Stomach smooth muscle (tissue), 2 donors: ENCODE data around the gene CRLF1.

Source experiments
- H3K27ac ChIP-seq: one replicate; pipeline ENCODE4 v1.7.0; 2013; ENCODE audit warnings: mild to moderate bottlenecking, low read length, inconsistent platforms
- H3K27me3 ChIP-seq, 2 donors: one replicate each; pipeline ENCODE4 v1.7.0; 2013; ENCODE audit warnings: low read length in 2 of 2; ENCODE audit not compliant: insufficient read depth in 2 of 2, control insufficient read depth in 1 of 2
- H3K36me3 ChIP-seq, 2 donors: one replicate each; pipeline ENCODE4 v1.7.0; 2013; ENCODE audit warnings: low read length in 2 of 2; ENCODE audit not compliant: control insufficient read depth in 2 of 2, insufficient read depth in 2 of 2
- H3K4me1 ChIP-seq: one replicate; pipeline ENCODE4 v1.7.0; 2013; ENCODE audit warnings: low read length; ENCODE audit not compliant: control insufficient read depth, insufficient read depth
- H3K4me3 ChIP-seq, 2 donors: one replicate each; pipeline ENCODE4 v1.7.0; 2013; ENCODE audit warnings: low read length in 2 of 2
- H3K9ac ChIP-seq, 2 donors: one replicate each; pipeline ENCODE4 v1.7.0; 2013; ENCODE audit warnings: low read length in 2 of 2, mild to moderate bottlenecking in 1 of 2
- H3K9me3 ChIP-seq, 2 donors: one replicate each; pipeline ENCODE4 v1.7.0; 2013; ENCODE audit warnings: low read length in 2 of 2; ENCODE audit not compliant: control insufficient read depth in 2 of 2
- donor health status: healthy.
- donor health status: Pancreatic carcinoma.

The CRLF1 gene

DNA sequence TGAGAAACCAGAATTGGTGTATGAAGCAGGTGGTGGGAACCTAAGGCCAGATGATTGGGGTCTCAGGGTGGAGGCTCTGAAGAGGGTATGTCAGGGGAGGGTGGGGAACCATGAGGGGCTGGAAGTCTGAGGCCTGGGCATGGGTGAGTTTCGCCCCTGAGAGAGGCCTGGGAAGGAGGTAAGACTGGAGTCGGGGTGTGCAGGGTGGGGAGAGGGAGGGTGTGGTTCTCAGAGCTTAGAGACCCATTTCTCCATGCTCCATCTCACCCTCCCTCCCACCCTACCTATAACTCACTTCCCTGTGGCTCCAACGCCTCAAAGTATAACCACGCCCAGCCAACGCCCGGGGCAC lies 29.2 kb upstream of the CRLF1 start:
- H3K4me3 ChIP-seq, result no peak overlapping the region

DNA sequence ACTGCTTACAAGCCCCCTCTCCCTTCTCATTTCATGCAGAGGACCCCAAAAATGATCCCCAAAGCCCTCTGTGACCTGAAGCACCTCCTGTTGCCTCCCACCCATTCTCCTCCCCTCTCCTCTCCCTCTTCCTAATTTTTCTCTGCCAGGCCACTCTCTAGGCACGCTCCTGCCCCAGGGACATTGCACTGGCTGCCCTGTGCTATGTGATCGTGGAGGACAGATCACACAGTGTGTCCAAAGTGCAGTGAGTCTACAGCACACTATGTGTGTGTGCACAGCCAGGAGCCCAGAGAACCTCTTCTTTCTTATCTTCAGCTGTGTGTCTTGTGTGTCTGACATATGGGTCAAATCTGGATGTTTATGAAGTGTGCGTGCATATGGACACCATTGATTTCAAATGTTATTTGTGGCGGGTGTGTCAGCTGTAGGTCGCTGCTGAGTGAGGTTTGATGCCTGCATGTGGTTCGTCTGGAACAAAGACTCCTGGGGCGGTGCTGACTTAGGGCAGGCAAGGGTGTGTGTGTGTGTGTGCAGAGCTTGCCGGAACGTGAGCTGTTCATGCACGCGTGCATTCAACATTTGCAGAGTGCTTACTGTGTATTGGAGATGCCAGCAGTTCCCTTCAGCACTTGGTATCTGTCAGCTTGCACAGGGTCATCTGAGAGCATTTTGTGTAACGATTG lies 28.2 kb upstream of the CRLF1 start:
- H3K36me3 ChIP-seq, result no peaks in the 10 kb centered on the region
- H3K9ac ChIP-seq, result no peak overlapping the region
- H3K27ac ChIP-seq, result no peak overlapping the region
- no peaks in the 10 kb centered on the region for H3K27me3 ChIP-seq
- H3K9me3 ChIP-seq, result no peaks in the 10 kb centered on the region
- no peak overlapping the region for H3K4me3 ChIP-seq
- peaks cover 18% of the 10 kb centered on the region for H3K4me1 ChIP-seq

More for the DNA sequence above, 29.2 kb upstream of the CRLF1 start:
- Histone ChIP-seq H3K27ac (no peak overlapping the region), H3K9me3 (no peaks in the 10 kb centered on the region), H3K36me3 (no peaks in the 10 kb centered on the region), H3K9ac (no peak overlapping the region), H3K27me3 (no peaks in the 10 kb centered on the region), H3K4me1 (peaks cover 21% of the 10 kb centered on the region)

DNA sequence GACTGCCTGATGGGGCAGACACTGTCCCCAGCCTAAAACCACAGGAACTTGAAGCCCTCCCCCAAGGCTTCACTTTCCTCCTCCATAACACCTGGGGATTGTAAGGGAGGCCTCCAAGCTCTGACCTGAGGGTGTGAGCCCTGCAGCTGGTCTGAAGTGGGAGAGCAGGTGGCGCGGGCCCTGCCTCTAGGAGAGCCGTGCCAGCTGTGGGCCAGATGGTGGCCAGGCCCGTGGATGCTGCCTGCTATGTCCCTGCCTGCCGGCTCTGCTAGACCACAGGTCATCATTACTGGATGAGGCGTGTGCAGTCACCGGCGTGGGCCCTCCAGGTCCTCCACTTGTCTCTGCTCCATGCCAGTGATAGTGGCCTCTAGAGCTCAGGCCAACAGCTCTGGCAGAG lies 26.7 kb upstream of the CRLF1 start:
- peaks cover 0 to 3% of the 10 kb centered on the region in 2 donors for H3K27me3 ChIP-seq
- no peak overlapping the region for H3K9ac ChIP-seq
- peaks cover 17% of the 10 kb centered on the region for H3K4me1 ChIP-seq
- no peaks in the 10 kb centered on the region for H3K36me3 ChIP-seq
- no peak overlapping the region for H3K27ac ChIP-seq
- no peak overlapping the region for H3K4me3 ChIP-seq
- H3K9me3 ChIP-seq, result no peaks in the 10 kb centered on the region

DNA sequence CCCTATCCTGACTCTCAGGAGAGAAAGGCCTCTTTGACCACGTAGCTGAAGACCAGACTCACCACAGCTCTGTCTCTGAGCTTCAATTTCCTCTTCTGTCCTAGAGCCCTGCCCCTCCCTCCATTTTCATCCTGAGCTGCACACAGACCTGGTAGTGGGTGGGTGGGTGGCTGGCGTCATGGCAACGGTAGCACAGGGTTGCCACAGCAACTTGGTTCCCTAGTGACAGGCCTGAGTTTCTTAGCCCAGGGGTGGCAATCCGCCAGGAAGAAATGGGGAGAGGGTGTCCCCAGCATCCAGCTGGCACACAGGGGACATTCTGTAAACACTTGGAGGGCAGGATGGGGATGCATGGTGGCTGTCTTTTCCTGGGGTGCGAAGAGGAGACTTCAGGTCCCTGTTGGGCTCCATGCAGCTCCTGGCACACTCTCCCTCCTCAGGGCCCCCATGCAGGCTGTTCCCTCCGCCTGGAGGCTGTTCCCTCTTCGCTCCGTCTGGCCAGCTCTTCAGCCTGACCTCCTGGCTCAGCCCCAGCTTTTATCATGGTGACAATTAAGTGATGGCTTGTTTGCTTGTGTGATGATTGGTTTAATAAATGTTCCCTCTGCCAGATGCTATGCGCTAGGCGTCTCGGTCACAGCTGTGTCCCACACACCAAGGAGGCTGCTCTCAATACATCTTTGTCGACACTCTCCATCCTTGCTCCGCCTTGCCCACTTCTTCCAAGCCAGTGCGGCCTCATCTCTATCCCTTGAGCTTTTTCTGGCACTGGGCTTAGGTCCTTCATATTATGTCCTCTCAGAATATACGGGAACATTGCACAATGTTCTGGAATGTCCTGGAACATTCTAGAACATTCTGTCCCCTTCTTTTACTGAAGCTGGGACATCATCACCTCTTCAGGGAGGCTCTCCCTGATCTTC lies 22.8 kb upstream of the CRLF1 start:
- Histone ChIP-seq H3K27ac (no peak overlapping the region), H3K27me3 (peaks cover 0 to 3% of the 10 kb centered on the region in 2 donors), H3K4me3 (no peak overlapping the region), H3K4me1 (no peaks in the 10 kb centered on the region), H3K9me3 (no peaks in the 10 kb centered on the region), H3K9ac (no peak overlapping the region), H3K36me3 (no peaks in the 10 kb centered on the region)

DNA sequence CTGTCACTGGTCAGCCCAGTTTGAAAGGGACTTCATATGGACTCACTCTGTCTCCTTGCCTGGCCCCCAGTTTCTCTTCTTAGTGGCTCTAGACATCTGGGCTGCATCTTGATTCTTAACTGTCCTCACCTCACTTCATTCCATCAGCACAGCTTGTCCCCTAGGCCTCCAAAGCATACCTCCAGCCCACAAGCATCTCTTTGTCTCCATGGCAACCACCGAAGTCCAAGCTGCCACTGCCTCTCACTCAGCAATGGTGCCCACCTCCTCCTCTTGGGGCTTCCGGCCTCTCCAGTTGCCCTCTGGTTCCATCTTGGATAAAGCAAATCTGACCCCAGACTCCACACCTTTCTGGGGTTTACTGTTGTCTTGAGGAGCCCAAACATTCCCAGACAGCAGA lies 20.3 kb upstream of the CRLF1 start:
- H3K27me3 ChIP-seq, result peaks cover 0 to 3% of the 10 kb centered on the region in 2 donors
- no peaks in the 10 kb centered on the region for H3K36me3 ChIP-seq
- no peak overlapping the region for H3K27ac ChIP-seq
- H3K9ac ChIP-seq, result no peak overlapping the region
- no peaks in the 10 kb centered on the region for H3K9me3 ChIP-seq
- H3K4me1 ChIP-seq, result no peaks in the 10 kb centered on the region
- H3K4me3 ChIP-seq, result no peak overlapping the region

DNA sequence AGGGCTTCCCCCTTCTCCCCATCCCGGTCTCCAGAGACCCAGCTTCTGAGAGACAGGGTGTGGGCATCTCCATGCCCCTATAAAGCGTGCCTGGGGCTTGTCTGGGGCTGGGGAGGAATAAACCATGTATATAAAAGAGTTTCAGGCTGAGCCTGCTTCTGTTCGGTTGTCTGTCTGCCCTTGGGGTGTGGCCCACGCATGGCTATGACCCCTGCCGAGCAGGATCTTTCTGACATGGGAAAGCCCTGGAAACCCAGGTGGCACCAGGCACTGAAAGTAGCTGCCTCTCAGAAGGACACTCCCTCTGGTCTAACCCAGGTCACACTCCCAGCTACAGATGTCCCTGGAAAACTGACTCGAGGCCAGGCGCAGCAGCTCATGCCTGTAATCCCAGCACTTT lies 14.3 kb upstream of the CRLF1 start:
- no peak overlapping the region for H3K27ac ChIP-seq
- peaks cover 9 to 14% of the 10 kb centered on the region in 2 donors for H3K27me3 ChIP-seq
- H3K4me1 ChIP-seq, result no peaks in the 10 kb centered on the region
- H3K36me3 ChIP-seq, result no peaks in the 10 kb centered on the region
- no peak overlapping the region for H3K9ac ChIP-seq
- no peaks in the 10 kb centered on the region for H3K9me3 ChIP-seq
- no peak overlapping the region for H3K4me3 ChIP-seq

DNA sequence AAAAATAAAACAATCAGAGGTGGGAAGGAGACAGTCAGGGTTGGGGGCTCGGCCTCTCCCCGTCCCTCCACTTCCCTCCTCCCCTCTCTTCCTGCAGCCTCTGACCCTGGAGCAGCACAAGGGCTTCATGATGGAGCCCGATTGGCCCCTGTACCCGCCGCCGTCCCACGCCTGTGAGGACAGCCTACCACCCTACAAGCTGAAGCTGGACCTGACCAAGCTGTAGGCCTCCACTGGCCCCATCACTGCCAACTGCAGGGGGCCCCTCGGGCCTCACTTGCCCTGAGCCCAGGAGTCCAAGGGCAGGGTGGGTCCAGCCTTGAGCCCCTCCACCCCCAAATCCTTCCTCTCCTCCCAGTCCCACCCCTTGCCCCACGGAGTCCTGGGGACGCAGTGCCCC lies 13.7 kb upstream of the CRLF1 start:
- Histone ChIP-seq H3K36me3 (no peaks in the 10 kb centered on the region), H3K4me3 (no peak overlapping the region), H3K27me3 (peaks cover 11 to 14% of the 10 kb centered on the region in 2 donors), H3K4me1 (no peaks in the 10 kb centered on the region), H3K27ac (no peak overlapping the region), H3K9ac (no peak overlapping the region), H3K9me3 (no peaks in the 10 kb centered on the region)

DNA sequence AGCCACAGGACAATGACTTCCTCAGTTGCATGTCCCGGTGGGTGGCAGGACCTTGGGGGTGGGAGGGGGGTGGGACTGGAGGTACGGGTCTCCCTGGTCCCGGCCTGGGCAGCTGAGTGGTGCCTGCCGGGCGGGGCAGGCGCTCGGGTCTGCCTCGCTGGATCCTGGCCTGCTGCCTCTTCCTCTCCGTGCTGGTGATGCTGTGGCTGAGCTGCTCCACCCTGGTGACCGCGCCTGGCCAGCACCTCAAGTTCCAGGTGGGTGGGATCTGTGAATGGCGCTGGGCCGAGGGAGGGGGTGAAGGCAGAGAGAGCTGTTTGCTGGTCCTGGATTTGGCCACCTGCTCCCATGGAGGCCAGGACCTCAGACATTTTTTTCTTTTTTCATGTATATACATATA lies 11.6 kb upstream of the CRLF1 start:
- H3K36me3 ChIP-seq, result no peaks in the 10 kb centered on the region
- no peak overlapping the region for H3K9ac ChIP-seq

DNA sequence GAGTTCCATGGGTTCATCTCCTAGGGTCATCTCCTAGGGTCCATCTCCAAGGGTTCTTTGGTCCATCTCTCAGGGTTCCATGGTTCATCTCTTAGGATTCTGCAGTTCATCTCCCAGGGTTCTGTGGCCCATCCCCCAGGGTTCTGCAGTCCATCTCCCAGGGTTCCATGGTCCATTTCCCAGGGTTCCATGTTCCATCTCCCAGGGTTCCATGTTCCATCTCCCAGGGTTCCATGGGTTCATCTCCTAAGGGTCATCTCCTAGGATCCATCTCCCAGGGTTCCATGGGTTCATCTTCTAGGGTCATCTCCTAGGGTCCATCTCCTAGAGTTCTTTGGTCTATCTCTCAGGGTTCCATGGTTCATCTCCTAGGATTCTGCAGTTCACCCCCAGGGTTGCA lies 11.0 kb upstream of the CRLF1 start:
- H3K9me3 ChIP-seq, result no peaks in the 10 kb centered on the region
- H3K9ac ChIP-seq, result no peak overlapping the region
- no peaks in the 10 kb centered on the region for H3K36me3 ChIP-seq
- H3K27ac ChIP-seq, result no peak overlapping the region
- H3K4me1 ChIP-seq, result peaks cover 8% of the 10 kb centered on the region
- H3K4me3 ChIP-seq, result no peak overlapping the region
- peaks cover 28 to 32% of the 10 kb centered on the region in 2 donors for H3K27me3 ChIP-seq

More for the DNA sequence above, 11.6 kb upstream of the CRLF1 start:
- no peak overlapping the region for H3K27ac ChIP-seq
- no peaks in the 10 kb centered on the region for H3K9me3 ChIP-seq
- no peak overlapping the region for H3K4me3 ChIP-seq
- H3K4me1 ChIP-seq, result peaks cover 2% of the 10 kb centered on the region
- H3K27me3 ChIP-seq, result peaks cover 26% of the 10 kb centered on the region in 2 donors

DNA sequence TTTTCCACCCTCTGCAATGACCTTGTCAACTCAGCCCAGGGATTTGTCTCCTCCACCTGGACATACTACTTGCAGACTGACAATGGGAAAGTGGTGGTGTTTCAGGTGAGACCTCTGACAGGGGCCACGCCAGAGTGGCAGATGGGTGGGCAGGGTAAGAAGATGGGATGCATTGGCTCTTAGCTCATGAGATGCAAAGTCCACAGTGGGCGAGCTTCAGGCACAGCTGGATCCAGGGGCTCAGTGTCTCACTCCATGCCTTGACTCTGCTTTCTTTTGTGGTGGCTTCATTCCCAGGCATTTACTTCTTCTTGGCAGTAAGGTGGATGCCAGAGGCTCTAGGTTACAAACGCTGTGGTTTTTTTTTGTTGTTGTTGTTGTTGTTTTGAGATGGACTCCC lies 9.4 kb upstream of the CRLF1 start:
- H3K9ac ChIP-seq, result no peak overlapping the region
- peaks cover 40 to 47% of the 10 kb centered on the region in 2 donors for H3K27me3 ChIP-seq
- peaks cover 18% of the 10 kb centered on the region for H3K4me1 ChIP-seq
- no peak overlapping the region for H3K4me3 ChIP-seq
- no peak overlapping the region for H3K27ac ChIP-seq
- no peaks in the 10 kb centered on the region for H3K36me3 ChIP-seq
- no peaks in the 10 kb centered on the region for H3K9me3 ChIP-seq
